BE2C (cell line): ENCODE results near the gene CHTOP.
"Not testable (repeated sequence)": the region's sequence is repeated elsewhere in the genome, so short reads cannot be mapped to it uniquely, and the experiment has no call there.

Source experiments
- DNase-seq: peaks from one replicate; pipeline ENCODE4 v3.0.0-alpha.2; 2020
- H3K27me3 ChIP-seq: fragments of 250-450 bp; sonication (Bioruptor Pico); 2 replicates; pipeline ENCODE4 v1.5.1; 2020; ENCODE audit warnings: mild to moderate bottlenecking
- H3K36me3 ChIP-seq: fragments of 250-450 bp; sonication (Bioruptor Pico); 2 replicates; pipeline ENCODE4 v1.5.1; 2020; ENCODE audit warnings: mild to moderate bottlenecking
- H3K4me1 ChIP-seq: fragments of 250-450 bp; sonication (Bioruptor Pico); 2 replicates; pipeline ENCODE4 v1.5.1; 2020
- H3K4me3 ChIP-seq: 2 replicates; pipeline ENCODE4 v1.5.1; 2011; ENCODE audit warnings: low read depth, low read length
- H3K9me3 ChIP-seq: fragments of 250-450 bp; sonication (Bioruptor Pico); 2 replicates; pipeline ENCODE4 v1.5.1; 2020
- TF ChIP-seq, protein P1 (sequence below): IDR thresholded peaks from 2 replicates; pipeline ENCODE4 v1.5.1; 2012; ENCODE audit warnings: mild to moderate bottlenecking, low read depth, low read length

Gene CHTOP

DNA sequence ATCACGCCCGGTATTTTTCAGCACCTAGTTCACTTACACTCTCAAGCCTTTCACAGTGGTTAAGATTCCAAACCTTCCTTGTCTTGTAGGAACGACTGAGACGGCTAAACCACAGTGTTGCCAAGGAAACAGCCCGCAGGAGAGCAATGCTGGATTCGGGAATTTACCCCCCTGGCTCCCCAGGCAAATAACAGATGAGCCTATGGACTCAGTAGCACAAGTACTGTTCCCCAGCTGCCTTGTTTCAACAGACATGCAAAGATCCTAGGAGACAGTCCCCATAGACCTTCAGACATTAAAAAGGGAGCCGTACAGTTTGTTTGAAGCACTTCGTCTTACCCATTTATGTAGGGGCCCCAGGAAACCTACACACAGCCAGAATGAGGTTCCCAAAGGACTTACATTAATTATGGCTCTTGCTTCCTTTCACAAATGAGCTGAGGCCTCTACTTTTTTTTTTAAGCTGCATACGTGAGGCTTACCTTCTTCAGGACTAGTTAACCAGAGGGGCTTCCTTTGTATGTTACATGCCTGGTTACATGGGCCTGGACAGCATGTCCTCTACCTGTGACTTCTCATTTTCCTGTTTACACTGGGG, 27.3 kb downstream of the CHTOP start:
- Histone ChIP-seq H3K9me3 (no peaks in the 10 kb centered on the region), H3K4me1 (no peaks in the 10 kb centered on the region; the same call in 1 of the 2 replicates), H3K27me3 (no peaks in the 10 kb centered on the region), H3K36me3 (peaks cover 54% of the 10 kb centered on the region), H3K4me3 (no peak overlapping the region)
- no peak for DNase-seq
- TF ChIP-seq, protein P1, sequence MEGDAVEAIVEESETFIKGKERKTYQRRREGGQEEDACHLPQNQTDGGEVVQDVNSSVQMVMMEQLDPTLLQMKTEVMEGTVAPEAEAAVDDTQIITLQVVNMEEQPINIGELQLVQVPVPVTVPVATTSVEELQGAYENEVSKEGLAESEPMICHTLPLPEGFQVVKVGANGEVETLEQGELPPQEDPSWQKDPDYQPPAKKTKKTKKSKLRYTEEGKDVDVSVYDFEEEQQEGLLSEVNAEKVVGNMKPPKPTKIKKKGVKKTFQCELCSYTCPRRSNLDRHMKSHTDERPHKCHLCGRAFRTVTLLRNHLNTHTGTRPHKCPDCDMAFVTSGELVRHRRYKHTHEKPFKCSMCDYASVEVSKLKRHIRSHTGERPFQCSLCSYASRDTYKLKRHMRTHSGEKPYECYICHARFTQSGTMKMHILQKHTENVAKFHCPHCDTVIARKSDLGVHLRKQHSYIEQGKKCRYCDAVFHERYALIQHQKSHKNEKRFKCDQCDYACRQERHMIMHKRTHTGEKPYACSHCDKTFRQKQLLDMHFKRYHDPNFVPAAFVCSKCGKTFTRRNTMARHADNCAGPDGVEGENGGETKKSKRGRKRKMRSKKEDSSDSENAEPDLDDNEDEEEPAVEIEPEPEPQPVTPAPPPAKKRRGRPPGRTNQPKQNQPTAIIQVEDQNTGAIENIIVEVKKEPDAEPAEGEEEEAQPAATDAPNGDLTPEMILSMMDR: no peak

DNA sequence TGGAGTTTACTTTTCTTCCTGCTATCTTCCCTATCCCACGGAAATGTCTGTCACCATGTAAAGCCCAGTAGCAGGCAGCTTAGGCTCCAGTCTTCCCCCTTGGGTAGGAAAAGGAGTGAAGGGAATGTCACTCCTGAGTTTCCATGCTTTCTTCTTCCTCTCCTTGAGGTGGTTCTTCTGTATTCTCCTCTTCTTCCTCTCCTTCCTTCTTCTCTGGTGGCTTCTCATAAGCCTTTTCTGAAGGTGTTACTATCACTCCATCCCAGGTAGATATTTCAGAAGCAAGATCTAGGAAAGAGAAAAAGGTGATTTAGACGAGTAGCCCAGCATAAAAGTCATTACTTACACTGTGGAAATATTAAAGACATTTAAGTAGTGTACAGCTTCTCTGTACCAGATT, 28.4 kb downstream of the CHTOP start:
- DNase-seq: no peak
- TF ChIP-seq, protein P1: no peak

DNA sequence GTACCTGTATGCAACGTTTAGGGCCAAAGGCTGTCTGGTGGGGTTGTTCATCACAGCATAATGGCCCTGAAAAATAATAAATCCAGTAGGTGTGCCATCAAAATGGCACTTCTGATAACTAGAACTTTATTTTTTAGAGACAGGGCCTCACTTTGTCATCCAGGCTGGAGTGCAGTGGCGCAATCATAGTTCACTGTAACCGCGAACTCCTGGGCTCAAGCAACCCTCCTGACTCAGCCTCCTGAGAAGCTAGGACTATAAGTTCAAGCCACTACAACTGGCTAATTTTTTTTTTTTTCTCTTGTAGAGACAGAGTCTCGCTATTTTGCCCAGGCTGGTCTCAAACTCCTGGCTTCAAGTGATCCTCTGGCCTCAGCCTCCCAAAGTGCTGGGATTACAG, 29.3 kb downstream of the CHTOP start:
- no peaks in the 10 kb centered on the region; the same call in 1 of the 2 replicates for H3K4me1 ChIP-seq
- TF ChIP-seq, protein P1: no peak
- DNase-seq: no peak
- peaks cover 74% of the 10 kb centered on the region for H3K36me3 ChIP-seq
- no peaks in the 10 kb centered on the region for H3K9me3 ChIP-seq
- H3K27me3 ChIP-seq: no peaks in the 10 kb centered on the region
- no peak overlapping the region for H3K4me3 ChIP-seq

More for the DNA sequence above, 28.4 kb downstream of the CHTOP start:
- Histone ChIP-seq H3K27me3 (no peaks in the 10 kb centered on the region), H3K9me3 (no peaks in the 10 kb centered on the region), H3K36me3 (peaks cover 65% of the 10 kb centered on the region), H3K4me1 (no peaks in the 10 kb centered on the region; the same call in 1 of the 2 replicates), H3K4me3 (no peak overlapping the region)

DNA sequence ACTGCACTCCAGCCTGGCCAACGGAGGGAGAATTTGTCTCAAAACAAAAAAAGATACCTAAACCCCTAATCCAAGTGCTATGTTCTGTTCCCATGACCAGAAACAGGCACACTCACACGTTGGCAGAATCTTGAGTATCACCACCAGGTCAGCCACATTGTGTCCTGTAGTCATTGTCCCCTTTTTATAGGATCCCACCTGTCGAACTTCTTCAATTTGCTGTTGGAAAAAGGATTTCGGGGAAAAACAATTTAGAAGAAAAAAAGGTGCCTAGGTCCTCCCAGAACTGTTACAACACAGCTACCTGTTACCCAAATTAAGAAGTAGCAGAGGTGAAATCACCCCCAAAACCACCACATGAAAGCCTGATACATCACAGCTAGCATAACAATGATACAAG, 33.6 kb downstream of the CHTOP start:
- no peaks in the 10 kb centered on the region for H3K4me1 ChIP-seq
- TF ChIP-seq, protein P1: no peak

DNA sequence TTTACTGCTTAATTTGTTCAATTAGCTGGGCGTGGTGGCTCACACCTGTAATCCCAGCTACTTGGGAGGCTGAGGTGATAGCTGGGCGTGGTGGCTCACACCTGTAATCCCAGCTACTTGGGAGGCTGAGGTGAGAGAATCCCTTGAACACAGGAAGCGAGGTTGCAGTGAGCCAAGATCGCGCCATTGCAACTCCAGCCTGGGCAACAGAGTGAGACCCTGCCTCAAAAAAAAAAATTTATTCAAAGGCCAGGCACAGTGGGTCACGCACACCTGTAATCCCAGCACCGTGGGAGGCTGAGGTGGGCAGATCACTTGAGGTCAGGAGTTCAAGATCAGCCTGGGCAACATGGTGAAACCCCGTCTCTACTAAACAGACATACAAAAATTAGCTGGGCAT, 34.8 kb downstream of the CHTOP start:
- H3K36me3 ChIP-seq: peaks cover 66% of the 10 kb centered on the region
- not testable (repeated sequence) for H3K4me3 ChIP-seq

More for the DNA sequence above, 33.6 kb downstream of the CHTOP start:
- Histone ChIP-seq H3K4me3 (no peak overlapping the region), H3K36me3 (peaks cover 77% of the 10 kb centered on the region), H3K27me3 (no peaks in the 10 kb centered on the region), H3K9me3 (no peaks in the 10 kb centered on the region)
- no peak for DNase-seq

DNA sequence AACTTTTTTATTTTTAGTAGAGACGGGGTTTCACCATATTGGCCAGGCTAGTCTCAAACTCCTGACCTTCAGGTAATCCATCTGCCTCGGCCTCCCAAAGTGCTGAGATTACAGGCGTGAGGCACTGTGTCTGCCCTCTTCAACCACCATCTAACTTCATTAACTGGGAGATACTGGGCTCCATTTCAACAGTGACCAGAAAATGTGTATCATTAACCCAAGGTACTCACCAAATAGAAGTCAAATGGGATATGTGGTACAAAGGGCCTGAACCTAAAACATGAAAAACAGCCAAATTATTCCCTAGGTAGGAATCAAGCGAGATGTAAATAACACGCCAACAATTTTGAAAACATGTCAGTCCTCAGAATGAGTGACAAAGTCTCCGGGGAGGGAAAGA, 35.7 kb downstream of the CHTOP start:
- no peak for DNase-seq
- Histone ChIP-seq H3K36me3 (peaks cover 57% of the 10 kb centered on the region), H3K4me3 (peak overlapping the region; percentile 98), H3K27me3 (no peaks in the 10 kb centered on the region), H3K9me3 (no peaks in the 10 kb centered on the region), H3K4me1 (no peaks in the 10 kb centered on the region)
- TF ChIP-seq, protein P1: no peak

More for the DNA sequence above, 34.8 kb downstream of the CHTOP start:
- not testable (repeated sequence) for H3K4me1 ChIP-seq, DNase-seq, H3K27me3 ChIP-seq, H3K9me3 ChIP-seq
